GM23338 (cell line): Measurements from ENCODE around the gene IDH3B. TPM values are rescaled to one million over a fixed set of nuclear protein-coding genes. Genes with fewer than 3 reads are reported as not detected.

Experiments
- ATAC-seq: fragments of 200-7000 bp; cut with Tn5 transposase; 3 replicates; pipeline ENCODE4 v1.9.1; 2020
- DNase-seq: peaks from one replicate; pipeline ENCODE4 v3.0.0-alpha.2; 2015; ENCODE audit warnings: low spot score
- H2AFZ ChIP-seq: fragments of 200-600 bp; sonication (generic); 2 replicates; pipeline ENCODE4 v1.8.0; 2016; ENCODE audit warnings: antibody characterized with exemption, mild to moderate bottlenecking, moderate library complexity
- H3F3A ChIP-seq: fragments of 200-600 bp; sonication (generic); replicated peaks from 2 replicates; pipeline ENCODE4 v1.8.0; 2017; ENCODE audit warnings: antibody characterized with exemption, mixed run types, low read depth
- H3K27ac ChIP-seq: fragments of 200-600 bp; sonication (generic); 2 replicates; pipeline ENCODE4 v1.6.1; 2016; ENCODE audit warnings: low read depth
- H3K27me3 ChIP-seq: fragments of 200-600 bp; sonication (generic); 2 replicates; pipeline ENCODE4 v1.8.0; 2016; ENCODE audit warnings: mild to moderate bottlenecking, mixed run types, moderate library complexity; ENCODE audit not compliant: insufficient read depth
- H3K36me3 ChIP-seq: fragments of 200-600 bp; sonication (generic); 2 replicates; pipeline ENCODE4 v1.8.0; 2016; ENCODE audit warnings: mild to moderate bottlenecking; ENCODE audit not compliant: insufficient read depth
- H3K4me1 ChIP-seq: fragments of 200-600 bp; sonication (generic); 2 replicates; pipeline ENCODE4 v1.8.0; 2016; ENCODE audit warnings: mild to moderate bottlenecking, moderate library complexity; ENCODE audit not compliant: insufficient read depth
- H3K4me2 ChIP-seq: fragments of 200-600 bp; sonication (generic); 2 replicates; pipeline ENCODE4 v1.7.1; 2017; ENCODE audit warnings: mixed run types
- H3K4me3 ChIP-seq: fragments of 200-600 bp; sonication (generic); 2 replicates; pipeline ENCODE4 v1.6.1; 2016; ENCODE audit warnings: mixed run types
- H3K79me2 ChIP-seq: fragments of 200-600 bp; sonication (generic); replicated peaks from 2 replicates; pipeline ENCODE4 v1.8.0; 2017; ENCODE audit warnings: mild to moderate bottlenecking; ENCODE audit not compliant: insufficient read depth
- H3K9me2 ChIP-seq: fragments of 200-600 bp; sonication (generic); 2 replicates; pipeline ENCODE4 v1.8.0; 2017; ENCODE audit not compliant: insufficient read depth
- H4K20me1 ChIP-seq: fragments of 200-600 bp; sonication (generic); replicated peaks from 2 replicates; pipeline ENCODE4 v1.8.0; 2017; ENCODE audit warnings: mild to moderate bottlenecking; ENCODE audit not compliant: insufficient read depth
- H3K27ac Mint-ChIP-seq: 2 replicates; pipeline ENCODE4 v1.8.0; 2020; ENCODE audit warnings: inconsistent platforms, mild to moderate bottlenecking, moderate library complexity, mixed read lengths
- H3K27me3 Mint-ChIP-seq: 3 replicates; pipeline ENCODE4 v1.8.0; 2022; ENCODE audit warnings: low read depth, mild to moderate bottlenecking, moderate library complexity, mixed read lengths, inconsistent platforms; ENCODE audit not compliant: insufficient read depth, poor library complexity
- H3K36me3 Mint-ChIP-seq: 3 replicates; pipeline ENCODE4 v1.8.0; 2021; ENCODE audit warnings: low read depth, mild to moderate bottlenecking, inconsistent platforms, moderate library complexity, mixed read lengths
- H3K4me1 Mint-ChIP-seq: 3 replicates; pipeline ENCODE4 v1.8.0; 2020; ENCODE audit warnings: mild to moderate bottlenecking, inconsistent platforms, mixed read lengths
- H3K4me3 Mint-ChIP-seq: 3 replicates; pipeline ENCODE4 v1.8.0; 2021; ENCODE audit warnings: moderate library complexity, mild to moderate bottlenecking, inconsistent platforms, mixed read lengths
- H3K9me3 Mint-ChIP-seq: 3 replicates; pipeline ENCODE4 v1.8.0; 2020; ENCODE audit warnings: moderate library complexity, mild to moderate bottlenecking, inconsistent platforms, mixed read lengths
- CTCF ChIP-seq, 2 experiments: fragments of 200-600 bp in 1 of 2; sonication (generic) in 1 of 2; conservative IDR thresholded peaks; 2 replicates each; pipeline versions ENCODE4 v1.5.1 to v1.6.1; 2016 to 2017; ENCODE audit warnings: antibody characterized with exemption in 2 of 2, low read depth in 2 of 2, mild to moderate bottlenecking in 2 of 2, moderate library complexity in 1 of 2
- ETS1 ChIP-seq: IDR thresholded peaks from 2 replicates; pipeline ENCODE4 v1.6.1; 2016; ENCODE audit warnings: antibody characterized with exemption
- JUNB ChIP-seq: IDR thresholded peaks from one replicate; pipeline ENCODE4 v1.6.1; 2016; ENCODE audit warnings: antibody characterized with exemption; ENCODE audit not compliant: unreplicated experiment
- NANOG ChIP-seq: IDR thresholded peaks from 2 replicates; pipeline ENCODE4 v1.6.1; 2016; ENCODE audit warnings: antibody characterized with exemption, borderline replicate concordance
- POLR2AphosphoS5 ChIP-seq: IDR thresholded peaks from 2 replicates; pipeline ENCODE4 v1.6.1; 2016; ENCODE audit warnings: antibody characterized with exemption, low read depth
- ZNF331 ChIP-seq: fragments of 250-450 bp; sonication (Bioruptor Pico); IDR thresholded peaks from 2 replicates; pipeline ENCODE4 v1.5.0; 2020; ENCODE audit warnings: low read depth, mild to moderate bottlenecking, moderate library complexity
- polyA plus RNA-seq: library from polyadenylated mRNA; unstranded; fragments of >200 nt; fragmentation: Nextera tagmentation; extraction: Ambion mirVana; gene quantifications from 2 replicates; pipeline ENCODE4 v1.2.1, GENCODE V29; 2016
- total RNA-seq: library from RNA; depleted of rRNA; stranded (reverse); fragments of >200 nt; shearing (Covaris generic); gene quantifications from 2 replicates; pipeline ENCODE4 v1.2.3, GENCODE V29; 2014

IDH3B gene
- total and polyA plus RNA-seq, 2 experiments from 2014 or later = 87.1 to 126 TPM

- TF ChIP-seq CTCF (conservative IDR thresholded peaks at IDR 0.05; ENCODE audit: low read depth in 2 of 2) (no peak), ZNF331 (CRISPR knock-in tag) (no peak)
Observed at GRCh38 chr20:2705931-2706645, 42.1 kb upstream of the IDH3B start (continued).

GRCh38 chr20:2703716-2704475, 39.9 kb upstream of the IDH3B start:
- Histone ChIP-seq H3K27ac (no peak overlapping the region), H2AFZ (no peak overlapping the region), H3K9me2 (no peaks in the 10 kb centered on the region), H3F3A (no peaks in the 10 kb centered on the region), H3K4me3 (no peak overlapping the region), H3K27me3 (peaks cover 85% of the 10 kb centered on the region), H3K36me3 (no peaks in the 10 kb centered on the region), H3K4me1 (peaks cover 51% of the 10 kb centered on the region), H3K4me2 (no peak overlapping the region), H4K20me1 (peaks cover 3% of the 10 kb centered on the region; the same call in 1 of the 2 replicates), H3K79me2 (no peaks in the 10 kb centered on the region)
- Mint-ChIP-seq H3K27me3 (peaks cover 54% of the 10 kb centered on the region), H3K9me3 (no peaks in the 10 kb centered on the region; the same call in 2 of the 3 replicates), H3K27ac (no peak overlapping the region), H3K36me3 (no peaks in the 10 kb centered on the region), H3K4me3 (no peak overlapping the region), H3K4me1 (peaks cover 49% of the 10 kb centered on the region)
- DNase-seq = no peak
- TF ChIP-seq POLR2AphosphoS5 = no peak
- no peak for TF ChIP-seq JUNB
- ATAC-seq = no peak

GRCh38 chr20:2701671-2702081, 37.7 kb upstream of the IDH3B start:
- Mint-ChIP-seq H3K27me3 (peaks cover 57% of the 10 kb centered on the region), H3K36me3 (no peaks in the 10 kb centered on the region), H3K4me3 (peak overlapping the region; percentile 51), H3K9me3 (no peaks in the 10 kb centered on the region; the same call in 2 of the 3 replicates), H3K4me1 (peaks cover 45% of the 10 kb centered on the region), H3K27ac (no peak overlapping the region)
- Histone ChIP-seq H3K9me2 (no peaks in the 10 kb centered on the region), H3K4me1 (peaks cover 40% of the 10 kb centered on the region), H3K4me2 (peak overlapping the region; percentile 72), H3K4me3 (0 out of 2 replicates have a peak overlapping the region, but pooled peaks have one; percentile 25), H3K27me3 (peaks cover 96% of the 10 kb centered on the region), H4K20me1 (peaks cover 3% of the 10 kb centered on the region; the same call in 1 of the 2 replicates), H3K27ac (no peak overlapping the region), H3K36me3 (no peaks in the 10 kb centered on the region), H3K79me2 (no peaks in the 10 kb centered on the region), H3F3A (no peaks in the 10 kb centered on the region), H2AFZ (no peak overlapping the region)
- DNase-seq (peak; percentile 89), ATAC-seq (peak; percentile 74)
- TF ChIP-seq ETS1 (no peak), NANOG (peak; percentile 40; the same call in 1 of the 2 replicates), POLR2AphosphoS5 (no peak)
